ENCODE measurements around the gene REEP1. TPM values are rescaled to one million over a fixed set of nuclear protein-coding genes. Genes with fewer than 3 reads are reported as not detected.
"Not testable (repeated sequence)": the region's sequence is repeated elsewhere in the genome, so short reads cannot be mapped to it uniquely, and the experiment has no call there.

The REEP1 gene
- total RNA-seq, 1 experiment from 2014 or later: 3.6 TPM

DNA sequence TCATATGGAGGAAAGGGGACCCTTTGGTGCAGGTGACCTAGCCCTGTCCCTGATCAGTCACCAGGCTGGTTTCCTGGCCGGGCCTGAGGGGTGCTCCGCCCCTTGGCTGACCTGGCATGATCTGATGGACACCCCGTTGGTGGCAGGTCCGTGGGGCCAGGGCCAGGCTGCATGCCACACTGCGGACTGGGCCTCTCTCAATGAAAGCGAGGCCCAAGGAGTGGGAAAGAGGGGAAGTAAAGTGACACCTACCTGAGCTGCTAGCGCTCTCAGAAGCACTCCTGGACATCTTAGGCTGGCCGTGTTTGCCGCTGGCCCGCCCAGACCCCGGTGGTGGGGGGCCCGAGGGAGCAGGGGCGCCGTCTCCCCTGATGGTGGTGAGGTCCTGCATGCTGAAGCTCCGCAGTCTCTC is 105.0 kb downstream of the REEP1 start:
- no peaks in the 10 kb centered on the region for H3K36me3 ChIP-seq (ENCODE audit: insufficient read depth, low read length, poor library complexity, severe bottlenecking)
- DNase-seq (ENCODE audit: low spot score): no peak
- no peak overlapping the region for H3K27ac ChIP-seq (ENCODE audit: low read depth, low read length, poor library complexity, severe bottlenecking)
- TF ChIP-seq EZH2 (IDR thresholded peaks at IDR 0.05; ENCODE audit: borderline replicate concordance, low read depth, low read length, poor library complexity, severe bottlenecking): no peak
- CTCF ChIA-PET: no interaction called here
- POLR2A ChIA-PET (ENCODE audit: low non-redundant PET): no interaction called here
- intact Hi-C loops (cut with micrococcal nuclease; ENCODE audit: unreplicated experiment): no loop called here
- BruUV-seq (replicated peaks): no TSS peak
- no peak overlapping the region for H3K4me3 ChIP-seq (ENCODE audit: low read depth, low read length, poor library complexity, severe bottlenecking)
- H3K9me3 ChIP-seq (ENCODE audit: low read depth, low read length, poor library complexity, severe bottlenecking): no peaks in the 10 kb centered on the region
- no peaks in the 10 kb centered on the region for H3K27me3 ChIP-seq (replicated peaks; ENCODE audit: insufficient read depth, low read depth, low read length, poor library complexity)
- H3K4me1 ChIP-seq (ENCODE audit: insufficient read depth, low read length, poor library complexity, severe bottlenecking): peaks cover 12% of the 10 kb centered on the region

DNA sequence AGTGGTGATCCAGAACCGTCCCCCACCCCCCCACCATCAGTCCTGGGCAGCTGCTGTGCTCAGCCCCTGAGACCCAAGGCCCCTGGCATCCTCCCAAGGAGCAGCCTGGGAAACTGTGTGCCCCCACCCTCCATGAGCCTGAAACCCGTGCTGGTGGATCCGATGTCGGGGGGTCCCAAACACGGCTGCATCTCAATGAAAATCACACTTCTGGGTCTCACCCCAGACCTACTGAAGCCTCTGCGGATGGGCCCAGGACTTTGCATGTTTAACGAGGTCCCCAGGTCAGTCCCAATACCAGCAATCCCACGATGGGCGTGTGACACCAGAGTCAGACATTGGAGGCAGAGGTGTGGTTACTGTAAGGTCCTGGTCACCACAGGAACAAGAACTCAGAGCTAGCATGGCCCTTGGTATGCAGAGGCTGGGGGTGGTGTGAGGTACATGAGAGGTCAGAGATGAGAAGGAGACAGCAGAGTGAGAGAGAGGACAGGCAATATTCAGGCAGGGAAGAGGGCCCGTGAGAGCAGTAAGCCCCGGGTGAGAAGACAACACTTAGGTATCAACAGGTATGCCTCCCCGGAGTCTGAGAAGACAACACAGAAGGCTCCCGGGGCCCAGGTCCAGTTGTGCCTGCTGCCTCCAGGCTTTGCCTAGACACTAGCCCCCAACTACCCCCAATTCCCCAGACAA is 105.6 kb downstream of the REEP1 start:
- H3K9me3 ChIP-seq (ENCODE audit: low read depth, low read length, poor library complexity, severe bottlenecking): no peaks in the 10 kb centered on the region
- no peak overlapping the region for H3K4me3 ChIP-seq (ENCODE audit: low read depth, low read length, poor library complexity, severe bottlenecking)
- ChIA-PET POLR2A (ENCODE audit: low non-redundant PET) (no interaction called here), CTCF (no interaction called here)
- H3K27ac ChIP-seq (ENCODE audit: low read depth, low read length, poor library complexity, severe bottlenecking): no peak overlapping the region
- no peak for DNase-seq (ENCODE audit: low spot score)
- peaks cover 12% of the 10 kb centered on the region for H3K4me1 ChIP-seq (ENCODE audit: insufficient read depth, low read length, poor library complexity, severe bottlenecking)
- intact Hi-C loops (cut with micrococcal nuclease; ENCODE audit: unreplicated experiment): no loop called here
- H3K27me3 ChIP-seq (replicated peaks; ENCODE audit: insufficient read depth, low read depth, low read length, poor library complexity): no peaks in the 10 kb centered on the region
- no peaks in the 10 kb centered on the region for H3K36me3 ChIP-seq (ENCODE audit: insufficient read depth, low read length, poor library complexity, severe bottlenecking)
- TF ChIP-seq CTCF (conservative IDR thresholded peaks at IDR 0.05; ENCODE audit: low read depth, low read length) (no peak), EZH2 (IDR thresholded peaks at IDR 0.05; ENCODE audit: borderline replicate concordance, low read depth, low read length, poor library complexity, severe bottlenecking) (no peak)
- no TSS peak for BruUV-seq (replicated peaks)

- BruUV-seq (replicated peaks): no TSS peak
- no peaks in the 10 kb centered on the region for H3K27me3 ChIP-seq (replicated peaks; ENCODE audit: insufficient read depth, low read depth, low read length, poor library complexity)
- ChIA-PET POLR2A (ENCODE audit: low non-redundant PET) (no interaction called here), CTCF (no interaction called here)
- no peak for DNase-seq (ENCODE audit: low spot score)
- TF ChIP-seq EZH2 (IDR thresholded peaks at IDR 0.05; ENCODE audit: borderline replicate concordance, low read depth, low read length, poor library complexity, severe bottlenecking) (no peak), CTCF (conservative IDR thresholded peaks at IDR 0.05; ENCODE audit: low read depth, low read length) (no peak)
- no peak overlapping the region for H3K27ac ChIP-seq (ENCODE audit: low read depth, low read length, poor library complexity, severe bottlenecking)
- no peaks in the 10 kb centered on the region for H3K36me3 ChIP-seq (ENCODE audit: insufficient read depth, low read length, poor library complexity, severe bottlenecking)
- no peaks in the 10 kb centered on the region for H3K9me3 ChIP-seq (ENCODE audit: low read depth, low read length, poor library complexity, severe bottlenecking)
- no peak overlapping the region for H3K4me3 ChIP-seq (ENCODE audit: low read depth, low read length, poor library complexity, severe bottlenecking)
- intact Hi-C loops (cut with micrococcal nuclease; ENCODE audit: unreplicated experiment): no loop called here
- peaks cover 12% of the 10 kb centered on the region for H3K4me1 ChIP-seq (ENCODE audit: insufficient read depth, low read length, poor library complexity, severe bottlenecking)
Observed at GRCh38 chr2:86230961-86231360, 106.5 kb downstream of the REEP1 start.

GRCh38 chr2:86229221-86229620 is 108.2 kb downstream of the REEP1 start:
- no peaks in the 10 kb centered on the region for H3K36me3 ChIP-seq (ENCODE audit: insufficient read depth, low read length, poor library complexity, severe bottlenecking)
- H3K4me3 ChIP-seq (ENCODE audit: low read depth, low read length, poor library complexity, severe bottlenecking): no peak overlapping the region
- TF ChIP-seq CTCF (conservative IDR thresholded peaks at IDR 0.05; ENCODE audit: low read depth, low read length): no peak
- TF ChIP-seq EZH2 (IDR thresholded peaks at IDR 0.05; ENCODE audit: borderline replicate concordance, low read depth, low read length, poor library complexity, severe bottlenecking): no peak
- peaks cover 12% of the 10 kb centered on the region for H3K4me1 ChIP-seq (ENCODE audit: insufficient read depth, low read length, poor library complexity, severe bottlenecking)
- intact Hi-C loops (cut with micrococcal nuclease; ENCODE audit: unreplicated experiment): no loop called here
- no peak for DNase-seq (ENCODE audit: low spot score)
- BruUV-seq (replicated peaks): no TSS peak
- no peaks in the 10 kb centered on the region for H3K9me3 ChIP-seq (ENCODE audit: low read depth, low read length, poor library complexity, severe bottlenecking)
- POLR2A ChIA-PET (ENCODE audit: low non-redundant PET): no interaction called here
- H3K27ac ChIP-seq (ENCODE audit: low read depth, low read length, poor library complexity, severe bottlenecking): no peak overlapping the region
- CTCF ChIA-PET: no interaction called here
- H3K27me3 ChIP-seq (replicated peaks; ENCODE audit: insufficient read depth, low read depth, low read length, poor library complexity): no peaks in the 10 kb centered on the region

DNA sequence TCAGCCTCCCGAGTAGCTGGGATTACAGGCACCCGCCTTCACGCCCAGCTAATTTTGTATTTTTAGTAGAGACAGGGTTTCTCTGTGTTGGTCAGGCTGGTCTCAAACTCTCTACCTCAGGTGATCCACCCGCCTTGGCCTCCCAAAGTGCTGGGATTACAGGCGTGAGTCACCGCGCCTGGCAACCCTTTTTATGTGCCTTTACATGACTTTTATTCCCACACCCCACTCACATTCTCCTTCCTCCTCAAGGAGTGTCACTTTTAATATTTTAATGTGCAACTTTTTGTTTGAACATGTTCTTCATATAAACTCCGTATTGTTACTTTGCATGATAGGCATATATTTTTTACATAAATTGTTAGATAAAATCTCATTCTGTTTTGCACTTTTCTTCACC is 108.9 kb downstream of the REEP1 start:
- H3K4me3 ChIP-seq (ENCODE audit: low read depth, low read length, poor library complexity, severe bottlenecking); DNase-seq (ENCODE audit: low spot score); H3K27ac ChIP-seq (ENCODE audit: low read depth, low read length, poor library complexity, severe bottlenecking); H3K36me3 ChIP-seq (ENCODE audit: insufficient read depth, low read length, poor library complexity, severe bottlenecking); intact Hi-C loops (cut with micrococcal nuclease; ENCODE audit: unreplicated experiment); POLR2A ChIA-PET (ENCODE audit: low non-redundant PET); BruUV-seq (replicated peaks); CTCF ChIA-PET; H3K27me3 ChIP-seq (replicated peaks; ENCODE audit: insufficient read depth, low read depth, low read length, poor library complexity); H3K4me1 ChIP-seq (ENCODE audit: insufficient read depth, low read length, poor library complexity, severe bottlenecking); H3K9me3 ChIP-seq (ENCODE audit: low read depth, low read length, poor library complexity, severe bottlenecking): not testable (repeated sequence)
